ENCODE measurements around the gene C2orf49. TPM values are rescaled to one million over a fixed set of nuclear protein-coding genes. Genes with fewer than 3 reads are reported as not detected.

Gene C2orf49
- 18.8 and 30.4 TPM in 2 replicates for total RNA-seq

GRCh38 chr2:105337122-105338019, at the start of gene C2orf49:
TSS of gene C2orf49 (plus strand) at chr2:105337540. CDS start at chr2:105337588, 48 bp downstream.

GRCh38 chr2:105329561-105330495, 7.5 kb upstream of the C2orf49 start, which contains the start of gene TGFBRAP1:
TSS of gene TGFBRAP1 (minus strand) at chr2:105329735. CDS start at chr2:105308301, 21,434 bp downstream.

GRCh38 chr2:105398336-105399206, 61.2 kb downstream of the C2orf49 start, which contains the start of gene FHL2:
TSS of gene FHL2 (minus strand) at chr2:105399051. CDS start at chr2:105386516, 12,535 bp downstream.

Other genes with a start within 250 kb of the C2orf49 start
- not detected in 2 replicates for gene GPR45, start 95.8 kb upstream of the C2orf49 start, total RNA-seq
- 13.6 and 14.4 TPM in 2 replicates for gene TGFBRAP1, start 7.8 kb upstream of the C2orf49 start, total RNA-seq
- 247 and 287 TPM in 2 replicates for gene FHL2, start 61.5 kb downstream of the C2orf49 start, total RNA-seq

Data from regular cardiac myocyte (primary cell).